Regular cardiac myocyte (primary cell): ENCODE measurements around the gene ANKRD66. TPM values are rescaled to one million over a fixed set of nuclear protein-coding genes. Genes with fewer than 3 reads are reported as not detected.

Source experiments
- total RNA-seq: library from RNA; depleted of rRNA; stranded (reverse); fragments of >200 nt; gene quantifications from 2 replicates; pipeline ENCODE4 v1.2.3, GENCODE V29; 2014

Gene ANKRD66
- not detected in 2 replicates for total RNA-seq

DNA sequence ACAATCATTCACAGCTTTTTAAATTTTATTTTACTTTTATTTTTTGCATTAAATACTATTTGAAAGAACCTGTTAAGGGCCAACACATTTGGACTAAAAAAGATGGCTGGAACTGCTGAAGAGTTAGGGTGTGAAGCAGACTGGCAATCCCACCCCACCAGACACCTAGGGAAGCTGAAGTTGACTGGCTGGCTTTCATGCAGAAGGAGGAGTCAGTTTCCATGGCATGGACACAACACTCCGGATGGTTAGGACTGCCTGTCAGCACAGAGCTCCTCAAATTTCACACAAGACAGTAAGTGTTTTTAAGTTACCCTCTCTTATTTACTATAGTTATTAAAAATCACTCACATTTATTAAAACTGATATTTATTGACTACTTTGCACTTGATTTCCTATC, at the start of gene ANKRD66:
TSS of gene ANKRD66 (plus strand) at position 238 of the 400 bp plus-strand sequence. CDS start 5,016 bp downstream, outside the sequence.

DNA sequence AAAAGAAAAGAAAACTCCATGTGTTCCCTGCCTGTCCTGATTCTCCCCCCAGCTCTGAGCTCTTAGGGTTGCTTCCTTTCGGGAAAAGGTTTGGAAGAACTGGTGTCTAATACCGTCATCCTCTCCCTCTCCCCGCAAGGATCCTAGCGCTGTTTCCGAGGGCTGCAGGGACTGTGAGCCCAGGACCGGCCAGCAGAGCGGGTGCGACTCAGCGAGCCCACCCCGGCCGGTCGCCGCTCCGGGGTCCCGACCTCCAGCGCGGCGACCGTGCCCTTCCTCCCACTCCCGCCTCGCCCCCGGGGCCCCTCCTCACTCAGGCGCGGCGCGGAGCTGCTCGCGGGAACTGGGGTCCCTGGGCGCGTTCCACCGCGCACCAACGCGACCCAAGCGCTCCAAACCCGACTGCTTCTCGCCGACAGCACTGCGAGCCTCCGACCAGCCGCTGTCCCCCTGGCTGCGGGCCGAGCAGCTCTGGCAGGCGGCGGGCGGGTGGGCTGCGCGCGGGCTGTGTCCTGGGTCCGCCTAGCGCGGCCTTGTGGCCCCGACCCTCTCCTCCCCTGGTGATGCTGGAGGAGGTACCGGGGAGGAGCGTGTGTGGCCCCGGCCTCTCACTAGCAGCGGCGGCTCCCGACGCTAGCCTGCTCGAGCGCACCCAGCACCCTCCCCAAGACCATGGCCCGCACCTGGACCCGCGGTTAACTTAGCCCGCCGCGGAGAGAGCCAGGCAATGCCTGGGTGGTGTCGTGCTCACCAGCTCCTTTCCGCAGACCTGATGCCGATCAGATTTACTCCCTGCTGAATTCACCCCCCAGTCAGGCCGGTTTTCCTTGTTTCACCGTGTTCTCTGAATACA, 11.6 kb upstream of the ANKRD66 start, which contains the start of gene PLA2G7:
TSS of gene PLA2G7 (minus strand) at position 509 of the 853 bp plus-strand sequence. CDS start 12,484 bp downstream, outside the sequence.

DNA sequence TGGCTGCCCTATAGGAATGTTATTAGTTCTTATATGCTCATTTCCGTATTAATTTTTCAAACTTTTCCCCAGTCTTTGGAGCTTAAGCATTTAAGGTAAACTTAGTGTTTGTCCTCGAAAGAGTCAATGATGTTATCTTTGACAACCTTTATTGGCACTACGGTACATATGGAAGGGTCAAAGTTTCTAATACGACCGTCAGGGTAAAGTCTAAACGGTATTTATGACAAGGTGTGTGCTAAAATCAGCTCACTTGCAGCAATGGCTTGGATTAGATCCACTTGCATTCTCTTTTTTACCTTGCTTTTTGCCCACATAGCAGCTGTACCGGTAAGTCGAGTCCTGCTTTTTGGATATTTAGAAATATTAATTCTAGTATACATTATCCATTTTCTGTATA, 46.4 kb downstream of the ANKRD66 start, which contains the start of gene MEP1A:
TSS of gene MEP1A (plus strand) at position 252 of the 400 bp plus-strand sequence. CDS start at position 262, 10 bp downstream.

Other genes with a start within 250 kb of the ANKRD66 start
- under 0.01 and 1.1 TPM in 2 replicates for gene CYP39A1, start 94.1 kb upstream of the ANKRD66 start, total RNA-seq
- 1.5 and 4.5 TPM in 2 replicates for gene SLC25A27, start 94.0 kb upstream of the ANKRD66 start, total RNA-seq
- gene TDRD6, start 59.0 kb upstream of the ANKRD66 start, total RNA-seq: under 0.01 TPM in 2 replicates
- gene PLA2G7, start 11.6 kb upstream of the ANKRD66 start, total RNA-seq: under 0.01 TPM in 1 of 2 replicates, not detected in the other
- not detected in 2 replicates for gene MEP1A, start 46.5 kb downstream of the ANKRD66 start, total RNA-seq
- 43.1 TPM in 2 replicates for gene ADGRF5, start 175.0 kb downstream of the ANKRD66 start, total RNA-seq